ENCODE results near the gene MACC1. TPM values are rescaled to one million over a fixed set of nuclear protein-coding genes. Genes with fewer than 3 reads are reported as not detected.

MACC1 gene
- total RNA-seq, 4 donors from 2014 or later: 0.21 to 2.4 (median 1.2) TPM

- no peaks in the 10 kb centered on the region for H3K9me3 ChIP-seq
- 67 to 71% methylated on average over 4 of the region's 4 CpGs for WGBS, 2 donors
- peaks cover 0 to 8% (median 0%) of the 10 kb centered on the region in 4 donors for H3K4me1 ChIP-seq
- H3K27ac ChIP-seq: no peak overlapping the region
- H3K4me3 ChIP-seq: no peak overlapping the region
- no peaks in the 10 kb centered on the region for H3K36me3 ChIP-seq
- H3K27me3 ChIP-seq: no peaks in the 10 kb centered on the region
- DNase-seq (ENCODE audit: low spot score in 2 of 2): no peak
- TF ChIP-seq POLR2A (IDR thresholded peaks at IDR 0.05) (no peak), CTCF (IDR thresholded peaks at IDR 0.05) (no peak), EP300 (IDR thresholded peaks at IDR 0.05) (no peak)
Observed at GRCh38 chr7:20141666-20142065, 75.5 kb downstream of the MACC1 start.

- H3K9me3 ChIP-seq: no peaks in the 10 kb centered on the region
- H3K36me3 ChIP-seq: no peaks in the 10 kb centered on the region
- H3K27me3 ChIP-seq: no peaks in the 10 kb centered on the region
- 73 to 76% methylated on average over 2 of the region's 2 CpGs for WGBS, 2 donors
- TF ChIP-seq EP300 (IDR thresholded peaks at IDR 0.05) (no peak), POLR2A (IDR thresholded peaks at IDR 0.05) (no peak), CTCF (IDR thresholded peaks at IDR 0.05) (no peak)
- DNase-seq (ENCODE audit: low spot score in 2 of 2): no peak
- no peak overlapping the region for H3K4me3 ChIP-seq
- H3K4me1 ChIP-seq: peaks cover 0 to 5% (median 0%) of the 10 kb centered on the region in 4 donors
- no peak overlapping the region for H3K27ac ChIP-seq
Observed at GRCh38 chr7:20141002-20141345, 76.2 kb downstream of the MACC1 start.

- whole genome bisulfite sequencing, 2 donors: 47 to 49% methylated on average over 4 of the region's 4 CpGs
- H3K4me1 ChIP-seq: peaks cover 0 to 5% (median 0%) of the 10 kb centered on the region in 4 donors
- peak overlapping the region in 1 of 4 donors; percentile 34 for H3K27ac ChIP-seq
- no peaks in the 10 kb centered on the region for H3K36me3 ChIP-seq
- no peaks in the 10 kb centered on the region for H3K9me3 ChIP-seq
- DNase-seq (ENCODE audit: low spot score in 2 of 2): no peak
- H3K27me3 ChIP-seq: no peaks in the 10 kb centered on the region
- H3K4me3 ChIP-seq: peak overlapping the region in 1 of 4 donors; percentile 11
- no peak for TF ChIP-seq EP300 (IDR thresholded peaks at IDR 0.05)
- no peak for TF ChIP-seq CTCF (IDR thresholded peaks at IDR 0.05)
- TF ChIP-seq POLR2A (IDR thresholded peaks at IDR 0.05): no peak
Observed at GRCh38 chr7:20140291-20141001, 76.7 kb downstream of the MACC1 start.

GRCh38 chr7:20136647-20137046, 80.5 kb downstream of the MACC1 start:
- Histone ChIP-seq H3K4me1 (peaks cover 0 to 5% (median 0%) of the 10 kb centered on the region in 4 donors), H3K4me3 (no peak overlapping the region), H3K27ac (no peak overlapping the region), H3K27me3 (no peaks in the 10 kb centered on the region), H3K9me3 (no peaks in the 10 kb centered on the region), H3K36me3 (no peaks in the 10 kb centered on the region)
- no peak for DNase-seq (ENCODE audit: low spot score in 2 of 2)
- WGBS, 2 donors: 96 to 97% methylated on average over 2 of the region's 2 CpGs
- TF ChIP-seq EP300 (IDR thresholded peaks at IDR 0.05): no peak
- no peak for TF ChIP-seq CTCF (IDR thresholded peaks at IDR 0.05)
- TF ChIP-seq POLR2A (IDR thresholded peaks at IDR 0.05): no peak

- H3K4me1 ChIP-seq: peaks cover 0 to 11% (median 1%) of the 10 kb centered on the region in 4 donors
- no peak for TF ChIP-seq CTCF (IDR thresholded peaks at IDR 0.05)
- no peak for TF ChIP-seq EP300 (IDR thresholded peaks at IDR 0.05)
- no peak for TF ChIP-seq POLR2A (IDR thresholded peaks at IDR 0.05)
- no peaks in the 10 kb centered on the region for H3K9me3 ChIP-seq
- no peaks in the 10 kb centered on the region for H3K36me3 ChIP-seq
- H3K27me3 ChIP-seq: no peaks in the 10 kb centered on the region
- no peak overlapping the region for H3K4me3 ChIP-seq
- no peak for DNase-seq (ENCODE audit: low spot score in 2 of 2)
- no peak overlapping the region for H3K27ac ChIP-seq
Observed at GRCh38 chr7:20133803-20134202, 83.4 kb downstream of the MACC1 start.

Measured in tibial nerve (tissue), 4 donors.